Stimulated activated naive CD8-positive, alpha-beta T cell treated with anti-CD3 and anti-CD28 coated beads, Interleukin-15, amount 100 ng/mL, for 72 hours (primary cell): Measurements from ENCODE around the gene FAM98B.
A peak's percentile ranks its signal among the peaks of the same experiment; 100 is the strongest.

ENCODE experiments used
- ATAC-seq: fragments of 150-1000 bp; cut with Tn5 transposase; 2 replicates; pipeline ENCODE4 v1.10.0; 2021; ENCODE audit warnings: mild to moderate bottlenecking, moderate library complexity
- DNase-seq, 2 donors: peaks; one replicate each; pipeline ENCODE4 v3.0.0; 2021 to 2022
- H3K27ac Mint-ChIP-seq, 2 donors: one replicate each; pipeline ENCODE4 v1.8.0; 2022; ENCODE audit warnings: mild to moderate bottlenecking in 2 of 2, mixed read lengths in 2 of 2, moderate library complexity in 2 of 2
- H3K27me3 Mint-ChIP-seq: one replicate; pipeline ENCODE4 v1.8.0; 2022; ENCODE audit warnings: mixed read lengths
- H3K4me1 Mint-ChIP-seq: one replicate; pipeline ENCODE4 v1.8.0; 2022; ENCODE audit warnings: mild to moderate bottlenecking, mixed read lengths
- H3K4me3 Mint-ChIP-seq, 2 donors: one replicate each; pipeline ENCODE4 v1.8.0; 2022; ENCODE audit warnings: mild to moderate bottlenecking in 2 of 2, mixed read lengths in 2 of 2, moderate library complexity in 1 of 2
- H3K9me3 Mint-ChIP-seq, 2 donors: one replicate each; pipeline ENCODE4 v1.8.0; 2022; ENCODE audit warnings: mixed read lengths in 2 of 2

Gene FAM98B

DNA sequence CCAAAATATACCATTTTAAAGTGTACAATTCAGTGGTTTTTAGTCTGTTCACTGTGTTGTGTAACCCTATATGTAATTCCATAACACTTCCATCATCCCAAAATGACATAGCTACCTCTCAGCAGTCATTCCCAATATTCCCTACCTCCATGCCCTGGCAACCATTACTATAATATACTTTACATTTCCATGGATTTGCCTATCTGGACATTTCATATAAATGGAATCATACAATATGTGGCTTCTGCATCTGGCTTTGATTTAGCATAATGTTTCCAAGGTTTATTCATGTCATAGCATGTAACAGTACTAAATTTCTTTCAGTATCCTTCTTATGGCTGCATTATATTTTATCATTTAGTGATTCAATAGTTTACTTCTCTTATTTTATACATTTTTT lies 25.3 kb downstream of the FAM98B start:
- H3K4me1 Mint-ChIP-seq: peaks cover 20% of the 10 kb centered on the region
- no peak overlapping the region for H3K27ac Mint-ChIP-seq
- no peaks in the 10 kb centered on the region for H3K27me3 Mint-ChIP-seq
- no peaks in the 10 kb centered on the region for H3K9me3 Mint-ChIP-seq
- DNase-seq (no peak), ATAC-seq (no peak)
- no peak overlapping the region for H3K4me3 Mint-ChIP-seq

DNA sequence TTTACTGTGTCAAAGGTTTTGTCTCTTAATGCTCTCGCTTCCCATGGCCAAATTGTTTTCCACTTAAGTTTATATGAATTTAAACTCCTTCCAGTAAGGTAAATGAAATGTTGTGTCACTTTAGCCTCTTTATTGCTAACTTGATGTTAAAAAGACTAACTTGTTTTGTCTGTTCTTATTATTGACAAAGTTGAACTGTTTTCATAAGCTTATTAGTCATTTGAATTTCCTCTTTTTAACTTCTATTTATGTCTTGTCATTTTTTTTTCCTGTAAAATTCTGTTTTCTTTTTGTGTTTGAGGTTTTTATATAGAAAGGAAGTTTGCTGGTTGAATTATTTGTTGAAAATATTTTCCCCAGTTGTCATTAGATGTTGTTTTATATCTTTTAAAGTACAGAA lies 25.8 kb downstream of the FAM98B start:
- no peaks in the 10 kb centered on the region for H3K27me3 Mint-ChIP-seq
- no peak for DNase-seq
- no peaks in the 10 kb centered on the region for H3K9me3 Mint-ChIP-seq
- peaks cover 15% of the 10 kb centered on the region for H3K4me1 Mint-ChIP-seq
- H3K27ac Mint-ChIP-seq: no peak overlapping the region
- H3K4me3 Mint-ChIP-seq: no peak overlapping the region
- ATAC-seq: no peak

DNA sequence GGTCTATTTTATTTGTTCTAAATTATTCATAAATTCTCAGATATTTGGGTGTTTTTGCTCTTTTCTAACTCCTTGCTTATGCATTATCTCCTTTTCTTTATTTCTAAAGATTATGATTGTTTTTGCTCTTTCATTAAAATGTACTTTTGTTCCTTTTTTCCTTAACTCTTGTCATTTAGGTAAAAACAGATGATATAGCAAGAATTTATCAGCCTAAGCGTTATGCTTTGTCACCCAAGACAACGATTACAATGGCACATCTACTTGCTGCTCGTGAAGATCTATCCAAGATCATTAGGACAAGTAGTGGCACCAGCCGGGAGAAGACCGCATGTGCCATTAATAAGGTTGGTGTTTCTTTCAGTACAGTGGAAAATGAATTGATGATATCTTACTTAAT lies 27.2 kb downstream of the FAM98B start:
- no peak overlapping the region for H3K4me3 Mint-ChIP-seq
- ATAC-seq (no peak), DNase-seq (no peak)
- peaks cover 13% of the 10 kb centered on the region for H3K4me1 Mint-ChIP-seq
- no peaks in the 10 kb centered on the region for H3K27me3 Mint-ChIP-seq
- no peaks in the 10 kb centered on the region for H3K9me3 Mint-ChIP-seq
- no peak overlapping the region for H3K27ac Mint-ChIP-seq

- Mint-ChIP-seq H3K9me3 (no peaks in the 10 kb centered on the region), H3K4me3 (no peak overlapping the region), H3K27ac (no peak overlapping the region), H3K27me3 (no peaks in the 10 kb centered on the region), H3K4me1 (peaks cover 19% of the 10 kb centered on the region)
- no peak for DNase-seq
- no peak for ATAC-seq
These were observed 27.8 kb downstream of the FAM98B start for GRCh38 chr15:38481761-38482160.

- no peak for DNase-seq
- Mint-ChIP-seq H3K27me3 (no peaks in the 10 kb centered on the region), H3K27ac (peak overlapping the region; percentile 27 to 33), H3K4me1 (peaks cover 27% of the 10 kb centered on the region), H3K9me3 (no peaks in the 10 kb centered on the region), H3K4me3 (no peak overlapping the region)
- ATAC-seq: no peak
These were observed 28.6 kb downstream of the FAM98B start for GRCh38 chr15:38482572-38482971.

- H3K27me3 Mint-ChIP-seq: no peaks in the 10 kb centered on the region
- ATAC-seq (peak; percentile 99), DNase-seq (no peak)
- peak overlapping the region; percentile 25 to 73 for H3K4me3 Mint-ChIP-seq
- peak overlapping the region; percentile 3 to 94 for H3K27ac Mint-ChIP-seq
- peaks cover 39% of the 10 kb centered on the region for H3K4me1 Mint-ChIP-seq
- H3K9me3 Mint-ChIP-seq: no peaks in the 10 kb centered on the region
These were observed 33.0 kb downstream of the FAM98B start for GRCh38 chr15:38486936-38487335.

DNA sequence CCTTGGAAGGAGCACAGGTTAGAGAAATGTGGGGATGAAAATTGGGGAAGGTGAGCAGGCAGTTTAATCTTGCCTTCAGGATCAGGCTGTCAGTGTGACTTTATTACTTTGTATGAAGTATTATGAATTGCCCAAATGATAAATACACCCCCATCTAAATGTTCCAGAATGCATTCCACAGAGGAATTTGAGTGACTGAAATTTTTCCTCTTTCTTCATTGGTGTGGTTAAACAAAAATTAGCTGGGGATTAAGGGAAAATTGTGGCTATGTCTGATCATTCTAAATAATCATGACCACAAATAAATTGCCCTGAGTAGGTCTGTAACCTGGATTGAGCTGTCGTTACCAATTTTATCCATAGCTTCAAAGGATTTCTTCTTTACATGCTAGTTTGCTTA lies 33.5 kb downstream of the FAM98B start:
- peak overlapping the region; percentile 3 to 94 for H3K27ac Mint-ChIP-seq
- H3K9me3 Mint-ChIP-seq: no peaks in the 10 kb centered on the region
- H3K27me3 Mint-ChIP-seq: no peaks in the 10 kb centered on the region
- H3K4me1 Mint-ChIP-seq: peaks cover 39% of the 10 kb centered on the region
- DNase-seq (no peak), ATAC-seq (no peak)
- peak overlapping the region; percentile 3 to 73 for H3K4me3 Mint-ChIP-seq

DNA sequence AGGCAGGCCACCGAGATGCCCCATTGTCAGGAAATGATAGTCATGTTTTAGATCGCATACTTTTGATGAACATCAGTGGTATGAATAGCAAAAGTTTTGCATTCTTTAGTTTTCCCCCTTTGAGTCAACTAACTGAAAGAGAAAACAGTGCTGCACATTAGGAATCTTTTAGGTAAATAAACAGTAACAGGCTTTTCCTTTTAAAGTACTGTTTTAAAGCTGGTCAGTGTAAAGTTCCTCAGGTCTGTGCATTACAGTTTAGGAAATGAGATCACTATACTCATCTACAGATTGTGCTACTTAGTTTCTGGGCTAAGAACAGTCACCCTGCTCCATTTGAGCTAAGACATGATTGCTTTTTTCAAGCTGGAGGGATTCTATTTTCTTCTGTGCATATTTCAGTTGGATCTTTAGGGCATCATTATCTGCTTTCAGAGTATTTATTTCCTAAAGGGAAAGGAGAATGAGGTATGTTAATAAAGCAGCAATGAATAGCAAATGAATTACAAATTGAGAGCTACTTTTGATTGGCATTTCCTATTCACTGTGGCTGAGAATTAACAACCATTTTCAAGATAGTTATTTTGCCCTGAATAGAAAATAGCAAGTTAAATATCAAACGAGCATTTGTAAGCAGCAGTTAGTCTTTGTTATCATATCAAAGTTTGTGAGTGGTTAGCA lies 36.5 kb downstream of the FAM98B start:
- H3K4me3 Mint-ChIP-seq: no peak overlapping the region
- no peak for ATAC-seq
- H3K9me3 Mint-ChIP-seq: no peaks in the 10 kb centered on the region
- H3K4me1 Mint-ChIP-seq: peaks cover 59% of the 10 kb centered on the region
- peak overlapping the region in 1 of 2 donors; percentile 80 for H3K27ac Mint-ChIP-seq
- DNase-seq: no peak
- no peaks in the 10 kb centered on the region for H3K27me3 Mint-ChIP-seq

GRCh38 chr15:38496151-38496550 lies 42.2 kb downstream of the FAM98B start:
- DNase-seq (no peak), ATAC-seq (no peak)
- Mint-ChIP-seq H3K9me3 (no peaks in the 10 kb centered on the region), H3K27ac (peak overlapping the region in 1 of 2 donors; percentile 0), H3K27me3 (no peaks in the 10 kb centered on the region), H3K4me1 (peaks cover 40% of the 10 kb centered on the region), H3K4me3 (no peak overlapping the region)

GRCh38 chr15:38499651-38500050 lies 45.7 kb downstream of the FAM98B start:
- H3K4me1 Mint-ChIP-seq: peaks cover 15% of the 10 kb centered on the region
- no peak overlapping the region for H3K4me3 Mint-ChIP-seq
- DNase-seq: no peak
- no peaks in the 10 kb centered on the region for H3K9me3 Mint-ChIP-seq
- H3K27me3 Mint-ChIP-seq: no peaks in the 10 kb centered on the region
- no peak for ATAC-seq
- no peak overlapping the region for H3K27ac Mint-ChIP-seq

- DNase-seq (no peak), ATAC-seq (no peak)
- Mint-ChIP-seq H3K4me1 (peaks cover 20% of the 10 kb centered on the region), H3K27ac (no peak overlapping the region), H3K4me3 (no peak overlapping the region), H3K9me3 (no peaks in the 10 kb centered on the region), H3K27me3 (no peaks in the 10 kb centered on the region)
These were observed 49.6 kb downstream of the FAM98B start for GRCh38 chr15:38503496-38503895.

DNA sequence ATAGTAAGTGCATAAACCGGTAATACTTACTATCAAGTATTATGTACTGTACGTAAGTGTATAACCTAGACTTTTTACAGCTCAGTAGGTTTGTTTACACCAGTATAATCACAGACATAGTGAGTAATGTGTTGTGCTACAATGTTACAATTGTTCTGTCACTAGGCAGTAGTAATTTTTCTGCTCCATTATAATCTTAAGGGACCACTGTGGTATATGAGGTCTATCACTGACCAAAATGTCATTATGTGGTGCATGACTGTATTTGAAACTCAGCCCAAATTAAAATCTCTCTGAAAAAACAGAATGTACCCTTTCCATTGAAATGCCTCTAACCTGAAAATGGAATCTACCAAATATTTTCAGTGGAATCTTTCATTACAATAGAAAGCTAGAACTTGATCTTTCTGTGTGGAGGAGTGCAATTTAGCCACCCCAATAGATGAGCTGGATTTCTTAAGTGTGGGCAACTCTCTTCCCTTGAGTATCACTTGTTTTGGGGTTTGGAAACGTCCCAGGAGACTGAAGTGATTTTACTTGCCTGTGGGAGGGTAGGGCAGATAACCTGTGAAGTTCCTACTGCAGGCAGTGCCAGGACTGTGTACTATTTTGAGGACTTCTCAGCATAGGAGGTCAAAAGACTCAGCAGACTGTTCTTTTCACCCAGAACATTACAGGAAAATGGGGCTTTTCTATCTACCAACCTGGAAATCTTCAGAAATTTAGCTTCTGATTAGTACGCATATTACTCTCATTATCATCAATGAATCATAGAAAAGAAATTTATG lies 50.9 kb downstream of the FAM98B start:
- Mint-ChIP-seq H3K27ac (no peak overlapping the region), H3K4me1 (peaks cover 34% of the 10 kb centered on the region), H3K27me3 (no peaks in the 10 kb centered on the region), H3K9me3 (no peaks in the 10 kb centered on the region), H3K4me3 (no peak overlapping the region)
- ATAC-seq: peak; percentile 59
- DNase-seq: no peak

DNA sequence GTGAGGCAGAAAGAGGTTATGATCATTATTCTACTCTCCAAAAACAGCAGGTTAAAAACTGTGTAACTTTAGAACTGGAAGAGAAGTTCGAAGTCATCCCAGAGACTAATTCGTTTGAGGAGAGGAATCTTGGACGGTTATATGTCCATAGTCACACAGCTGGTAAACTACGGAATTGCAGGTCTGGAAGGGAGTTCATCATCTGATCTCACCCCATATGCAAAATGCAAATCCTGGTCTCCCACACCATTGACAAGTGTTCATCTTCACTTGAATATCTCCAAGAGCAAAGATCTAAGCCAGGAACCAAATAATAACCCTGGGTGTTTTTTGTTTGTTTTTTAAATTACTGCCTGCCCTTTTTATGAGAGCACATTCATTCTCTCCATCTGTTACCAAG lies 53.1 kb downstream of the FAM98B start:
- DNase-seq (no peak), ATAC-seq (no peak)
- H3K4me3 Mint-ChIP-seq: no peak overlapping the region
- H3K9me3 Mint-ChIP-seq: no peaks in the 10 kb centered on the region
- peaks cover 43% of the 10 kb centered on the region for H3K4me1 Mint-ChIP-seq
- H3K27me3 Mint-ChIP-seq: no peaks in the 10 kb centered on the region
- H3K27ac Mint-ChIP-seq: no peak overlapping the region

- peak overlapping the region in 1 of 2 donors; percentile 54 for H3K27ac Mint-ChIP-seq
- H3K4me1 Mint-ChIP-seq: peaks cover 43% of the 10 kb centered on the region
- H3K4me3 Mint-ChIP-seq: no peak overlapping the region
- no peaks in the 10 kb centered on the region for H3K27me3 Mint-ChIP-seq
- ATAC-seq (no peak), DNase-seq (no peak)
- no peaks in the 10 kb centered on the region for H3K9me3 Mint-ChIP-seq
These were observed 53.6 kb downstream of the FAM98B start for GRCh38 chr15:38507570-38507969.

GRCh38 chr15:38508647-38509046 lies 54.7 kb downstream of the FAM98B start:
- H3K27me3 Mint-ChIP-seq: no peaks in the 10 kb centered on the region
- peak; percentile 80 for ATAC-seq
- H3K27ac Mint-ChIP-seq: peak overlapping the region; percentile 76 to 93
- H3K4me3 Mint-ChIP-seq: no peak overlapping the region
- no peaks in the 10 kb centered on the region for H3K9me3 Mint-ChIP-seq
- DNase-seq: no peak
- peaks cover 46% of the 10 kb centered on the region for H3K4me1 Mint-ChIP-seq

DNA sequence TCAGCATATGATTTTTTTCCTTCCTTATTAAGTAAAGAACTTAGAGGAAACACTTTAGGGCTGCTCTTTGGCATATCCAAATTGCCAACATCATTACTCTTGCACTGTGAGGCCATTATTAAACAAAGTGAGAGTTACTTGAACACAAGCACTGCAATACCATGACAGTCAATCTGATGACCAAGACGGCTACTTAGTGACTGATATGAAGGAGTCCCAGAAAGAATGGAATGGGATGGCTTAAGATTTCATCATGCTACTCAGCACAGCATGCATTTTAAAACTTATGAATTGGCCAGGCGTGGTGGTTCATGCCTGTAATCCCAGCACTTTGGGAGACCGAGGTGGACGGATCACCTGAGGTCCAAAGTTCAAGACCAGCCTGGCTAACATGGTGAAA lies 55.2 kb downstream of the FAM98B start:
- ATAC-seq: peak; percentile 40

More for the DNA sequence above, 55.2 kb downstream of the FAM98B start:
- peak overlapping the region; percentile 74 to 93 for H3K27ac Mint-ChIP-seq
- no peak for DNase-seq
- H3K9me3 Mint-ChIP-seq: no peaks in the 10 kb centered on the region
- H3K27me3 Mint-ChIP-seq: no peaks in the 10 kb centered on the region
- H3K4me1 Mint-ChIP-seq: peaks cover 48% of the 10 kb centered on the region
- peak overlapping the region in 1 of 2 donors; percentile 32 for H3K4me3 Mint-ChIP-seq
